ENCODE measurements around the gene CACNA1G.

DNA sequence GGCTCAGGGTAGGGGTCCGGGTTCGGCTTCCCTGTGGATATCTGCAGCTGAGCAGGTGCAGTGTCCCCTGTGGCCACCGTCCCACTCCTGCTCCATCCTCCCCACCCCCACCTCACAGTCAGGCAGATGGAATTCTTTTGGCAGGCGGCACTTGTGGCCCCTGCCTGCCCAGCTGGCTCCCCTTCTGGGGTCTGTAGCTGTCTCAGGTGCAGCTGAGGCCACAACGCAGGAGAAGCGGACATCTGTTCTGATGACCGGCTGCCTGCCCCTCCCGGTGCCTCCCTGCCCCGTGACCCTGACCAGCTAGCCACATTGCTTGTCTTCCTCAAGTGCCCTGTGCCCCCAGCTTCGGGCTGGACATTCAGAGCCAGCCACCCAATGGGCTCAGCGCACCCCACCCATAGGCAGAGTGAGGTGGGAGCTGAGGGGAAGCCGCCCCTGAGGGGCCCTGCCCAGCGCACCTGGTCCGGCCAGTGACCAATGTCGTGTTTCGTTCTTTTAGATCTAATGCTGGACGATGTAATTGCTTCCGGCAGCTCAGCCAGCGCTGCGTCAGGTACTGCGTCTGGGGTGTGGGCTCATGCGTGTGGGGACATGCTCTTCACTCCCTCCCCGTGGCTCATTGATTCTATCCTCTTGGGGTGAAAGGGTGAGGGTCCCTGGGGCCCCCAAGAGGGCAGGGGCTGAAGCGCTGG, 49.0 kb downstream of the CACNA1G start:
- TF ChIP-seq, protein P1, sequence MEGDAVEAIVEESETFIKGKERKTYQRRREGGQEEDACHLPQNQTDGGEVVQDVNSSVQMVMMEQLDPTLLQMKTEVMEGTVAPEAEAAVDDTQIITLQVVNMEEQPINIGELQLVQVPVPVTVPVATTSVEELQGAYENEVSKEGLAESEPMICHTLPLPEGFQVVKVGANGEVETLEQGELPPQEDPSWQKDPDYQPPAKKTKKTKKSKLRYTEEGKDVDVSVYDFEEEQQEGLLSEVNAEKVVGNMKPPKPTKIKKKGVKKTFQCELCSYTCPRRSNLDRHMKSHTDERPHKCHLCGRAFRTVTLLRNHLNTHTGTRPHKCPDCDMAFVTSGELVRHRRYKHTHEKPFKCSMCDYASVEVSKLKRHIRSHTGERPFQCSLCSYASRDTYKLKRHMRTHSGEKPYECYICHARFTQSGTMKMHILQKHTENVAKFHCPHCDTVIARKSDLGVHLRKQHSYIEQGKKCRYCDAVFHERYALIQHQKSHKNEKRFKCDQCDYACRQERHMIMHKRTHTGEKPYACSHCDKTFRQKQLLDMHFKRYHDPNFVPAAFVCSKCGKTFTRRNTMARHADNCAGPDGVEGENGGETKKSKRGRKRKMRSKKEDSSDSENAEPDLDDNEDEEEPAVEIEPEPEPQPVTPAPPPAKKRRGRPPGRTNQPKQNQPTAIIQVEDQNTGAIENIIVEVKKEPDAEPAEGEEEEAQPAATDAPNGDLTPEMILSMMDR (IDR thresholded peaks at IDR 0.05; ENCODE audit: extremely low read depth in 1 of 2, insufficient read depth in 1 of 2, low read depth in 1 of 2, low read length in 2 of 2) = no peak
- TF ChIP-seq POLR2AphosphoS5 (IDR thresholded peaks at IDR 0.05; ENCODE audit: insufficient read depth, low read depth, low read length) (no peak), JUN (IDR thresholded peaks at IDR 0.05; ENCODE audit: borderline replicate concordance, insufficient read depth, insufficient read length, low read depth) (no peak), GATA2 (IDR thresholded peaks at IDR 0.05; ENCODE audit: insufficient read depth, insufficient read length, low read depth, low read length) (no peak), EZH2 (IDR thresholded peaks at IDR 0.05; ENCODE audit: borderline replicate concordance, low read depth, low read length, severe bottlenecking) (no peak), POLR2A (IDR thresholded peaks at IDR 0.05; ENCODE audit: low read depth, low read length) (no peak)

Data from endothelial cell of umbilical vein (primary cell).